ENCODE measurements around the gene HSH2D. TPM values are rescaled to one million over a fixed set of nuclear protein-coding genes. Genes with fewer than 3 reads are reported as not detected.

Gene HSH2D
- total and polyA plus RNA-seq, 10 of the 15 experiments (the other 5 are each of a cell fraction or from before 2014, with no cell fraction given) = 22.0 to 145 (median 89.3) TPM

DNA sequence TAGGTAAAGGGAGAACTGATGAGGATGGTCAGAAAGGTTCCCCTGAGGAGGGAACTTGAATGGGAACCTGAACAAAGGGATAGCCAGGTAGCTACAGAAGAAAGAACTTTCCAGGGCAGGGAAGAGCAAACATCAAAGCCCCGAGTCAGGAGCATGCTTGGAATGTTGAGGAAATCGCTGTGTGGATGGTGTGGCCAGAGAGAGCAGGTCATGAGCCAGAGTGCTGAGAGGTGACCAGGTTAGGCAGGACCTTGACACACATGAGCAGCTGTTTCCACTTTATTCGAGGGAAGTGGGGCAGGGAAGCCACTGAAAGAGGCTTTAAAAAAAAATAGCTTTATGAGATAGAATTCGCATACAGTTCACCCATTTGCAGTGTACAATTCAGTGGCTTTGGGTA, 27.4 kb upstream of the HSH2D start:
- Histone ChIP-seq H3K4me3 (peak overlapping the region; percentile 35; the same call in 1 of the 2 replicates), H3K27me3 (replicated peaks in 1 of 2; ENCODE audit: control insufficient read depth in 2 of 2, insufficient read depth in 2 of 2, low read length in 1 of 2) (no peaks in the 10 kb centered on the region), H2AFZ (ENCODE audit: control insufficient read depth, low read depth, low read length) (no peak overlapping the region), H3K36me3 (ENCODE audit: control insufficient read depth in 2 of 2, insufficient read depth in 2 of 2, low read length in 1 of 2) (peaks cover 1 to 19% of the 10 kb centered on the region in 2 experiments), H4K20me1 (ENCODE audit: control insufficient read depth, insufficient read depth) (no peaks in the 10 kb centered on the region), H3K9ac (ENCODE audit: control insufficient read depth, insufficient read depth, low read length) (peak overlapping the region; percentile 43; the same call in 1 of the 2 replicates), H3K4me1 (ENCODE audit: control insufficient read depth, insufficient read depth, low read length) (peaks cover 69% of the 10 kb centered on the region), H3K79me2 (ENCODE audit: control insufficient read depth, insufficient read depth, low read length) (peaks cover 76% of the 10 kb centered on the region), H3K9me3 (replicated peaks; ENCODE audit: control insufficient read depth, insufficient read depth, low read length) (no peaks in the 10 kb centered on the region), H3K27ac (ENCODE audit: control insufficient read depth, insufficient read depth) (peak overlapping the region; percentile 100; the same call in 1 of the 2 replicates), H3K4me2 (ENCODE audit: control insufficient read depth, insufficient read depth) (peak overlapping the region; percentile 82)
- intact Hi-C loops (cut with micrococcal nuclease; ENCODE audit: unreplicated experiment) = loop anchor here (10.0 kb wide), 1 partner anchor 329 kb away; no protein-coding TSS in a partner anchor
- CTCF ChIA-PET = interaction anchor here (1.5 to 6.8 kb wide), 8 partner anchors 27 to 74 kb away, joined by 3 to 111 read pairs (median 18); partner anchors contain the start of genes FAM32A, HSH2D and TPM4
- FAIRE-seq = no peak
- POLR2A ChIA-PET = interaction anchor here (0.9 to 11.3 kb wide), 4 partner anchors 19 to 28 kb away, joined by 3 to 174 read pairs (median 16); partner anchors contain the start of gene HSH2D
- no peak for DNase-seq (ENCODE audit: low read depth, low spot score)
- ATAC-seq = no peak
- TF ChIP-seq IKZF2 (IDR thresholded peaks at IDR 0.05) (no peak), IKZF1 (conservative IDR thresholded peaks at IDR 0.05) (0 out of 2 replicates have a peak, but pooled peaks have one; percentile 16)
- in situ Hi-C loops (cut with MboI) = no loop called here
- RAD21 ChIA-PET (ENCODE audit: unreplicated experiment) = interaction anchor here (0.7 to 5.6 kb wide), 7 partner anchors 23 to 69 kb away, joined by 3 to 80 read pairs (median 12); partner anchors contain the start of genes FAM32A, HSH2D and TPM4
- WGBS (ENCODE audit: insufficient coverage, insufficient replicate concordance, low lambda C conversion rate, missing lambda C conversion rate) = 84% methylated on average over 4 of the region's 4 CpGs
- SMC1A ChIA-PET (ENCODE audit: uncharacterized antibody, unreplicated experiment) = interaction anchor here (0.7 to 8.6 kb wide), 10 partner anchors 24 to 66 kb away, joined by 3 to 135 read pairs (median 4); partner anchors contain the start of genes HSH2D and TPM4
- no TSS peak for BruUV-seq (replicated peaks)

DNA sequence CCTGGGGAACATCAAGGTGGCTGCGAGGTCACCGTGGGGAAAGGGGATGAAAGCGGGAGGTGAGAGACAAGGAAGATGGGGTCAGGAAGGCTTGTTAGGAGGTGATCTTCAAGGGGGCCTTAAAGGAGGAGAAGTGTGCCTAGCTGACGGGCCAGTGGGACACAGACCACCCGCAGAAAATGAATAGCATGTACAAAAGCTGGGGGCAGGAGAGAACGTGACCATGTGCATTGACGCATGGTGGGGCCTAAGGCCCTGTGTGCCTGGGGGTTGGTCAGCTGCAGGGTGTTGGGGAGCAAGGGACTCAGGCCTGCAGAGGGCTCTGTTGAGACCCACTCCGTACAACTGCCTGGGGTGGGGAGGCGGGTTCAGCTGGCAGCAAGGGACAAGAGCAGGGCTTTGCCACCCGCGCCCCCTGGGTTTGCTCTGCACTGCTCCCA, 25.9 kb upstream of the HSH2D start:
- Histone ChIP-seq H3K79me2 (ENCODE audit: control insufficient read depth, insufficient read depth, low read length) (peaks cover 82% of the 10 kb centered on the region), H2AFZ (ENCODE audit: control insufficient read depth, low read depth, low read length) (no peak overlapping the region), H4K20me1 (ENCODE audit: control insufficient read depth, insufficient read depth) (no peaks in the 10 kb centered on the region), H3K27me3 (replicated peaks in 1 of 2; ENCODE audit: control insufficient read depth in 2 of 2, insufficient read depth in 2 of 2, low read length in 1 of 2) (no peaks in the 10 kb centered on the region), H3K4me3 (peak overlapping the region; percentile 59; the same call in 1 of the 2 replicates), H3K9me3 (replicated peaks; ENCODE audit: control insufficient read depth, insufficient read depth, low read length) (no peaks in the 10 kb centered on the region), H3K9ac (ENCODE audit: control insufficient read depth, insufficient read depth, low read length) (peak overlapping the region; percentile 87), H3K27ac (ENCODE audit: control insufficient read depth, insufficient read depth) (peak overlapping the region; percentile 100), H3K4me2 (ENCODE audit: control insufficient read depth, insufficient read depth) (peak overlapping the region; percentile 83), H3K36me3 (ENCODE audit: control insufficient read depth in 2 of 2, insufficient read depth in 2 of 2, low read length in 1 of 2) (peaks cover 16 to 35% of the 10 kb centered on the region in 2 experiments), H3K4me1 (ENCODE audit: control insufficient read depth, insufficient read depth, low read length) (peaks cover 69% of the 10 kb centered on the region)
- peak; percentile 73 for ATAC-seq
- POLR2A ChIA-PET = interaction anchor here (0.5 to 11.3 kb wide), 18 partner anchors 9 to 67 kb away, joined by 3 to 174 read pairs (median 6); partner anchors contain the start of genes FAM32A, HSH2D and TPM4
- no peak for DNase-seq (ENCODE audit: low read depth, low spot score)
- RAD21 ChIA-PET (ENCODE audit: unreplicated experiment) = interaction anchor here (0.6 to 5.6 kb wide), 19 partner anchors 21 to 265 kb away, joined by 3 to 80 read pairs (median 6); partner anchors contain the start of genes FAM32A, HSH2D and TPM4
- in situ Hi-C loops (cut with MboI) (no loop called here), intact Hi-C loops (cut with micrococcal nuclease; ENCODE audit: unreplicated experiment) (loop anchor here (1.0 to 10.0 kb wide), 4 partner anchors 26 to 327 kb away; partner anchors contain the start of gene HSH2D)
- SMC1A ChIA-PET (ENCODE audit: uncharacterized antibody, unreplicated experiment) = interaction anchor here (0.6 to 8.6 kb wide), 14 partner anchors 9 to 75 kb away, joined by 3 to 135 read pairs (median 7); partner anchors contain the start of genes CIB3, FAM32A and HSH2D
- CTCF ChIA-PET = interaction anchor here (0.5 to 6.8 kb wide), 24 partner anchors 11 to 562 kb away, joined by 3 to 111 read pairs (median 4); partner anchors contain the start of genes FAM32A, HSH2D and TPM4
- BruUV-seq (replicated peaks) = no TSS peak
- 16% methylated on average over 11 of the region's 11 CpGs for WGBS (ENCODE audit: insufficient coverage, insufficient replicate concordance, low lambda C conversion rate, missing lambda C conversion rate)
- FAIRE-seq = no peak
- peak; percentile 80; the same call in 1 of the 3 replicates for TF ChIP-seq POU2F2 (IDR thresholded peaks at IDR 0.05; ENCODE audit: borderline replicate concordance, low read depth, low read length)
- TF ChIP-seq BACH1 (IDR thresholded peaks at IDR 0.05; ENCODE audit: borderline replicate concordance) = no peak
- TF ChIP-seq ZSCAN29 (IDR thresholded peaks at IDR 0.05) = no peak
- TF ChIP-seq SIX5 (IDR thresholded peaks at IDR 0.05; ENCODE audit: low read depth, low read length, severe bottlenecking) = no peak
- 0 out of 2 replicates have a peak, but pooled peaks have one; percentile 20 for TF ChIP-seq RB1 (IDR thresholded peaks at IDR 0.05; ENCODE audit: borderline replicate concordance)
- TF ChIP-seq RAD21 (IDR thresholded peaks at IDR 0.05; ENCODE audit: insufficient read depth, low read depth, low read length) = peak; percentile 49
- peak; percentile 51; the same call in 1 of the 2 replicates for TF ChIP-seq BCL11A (IDR thresholded peaks at IDR 0.05; ENCODE audit: low read depth, low read length)
- TF ChIP-seq, protein P1, sequence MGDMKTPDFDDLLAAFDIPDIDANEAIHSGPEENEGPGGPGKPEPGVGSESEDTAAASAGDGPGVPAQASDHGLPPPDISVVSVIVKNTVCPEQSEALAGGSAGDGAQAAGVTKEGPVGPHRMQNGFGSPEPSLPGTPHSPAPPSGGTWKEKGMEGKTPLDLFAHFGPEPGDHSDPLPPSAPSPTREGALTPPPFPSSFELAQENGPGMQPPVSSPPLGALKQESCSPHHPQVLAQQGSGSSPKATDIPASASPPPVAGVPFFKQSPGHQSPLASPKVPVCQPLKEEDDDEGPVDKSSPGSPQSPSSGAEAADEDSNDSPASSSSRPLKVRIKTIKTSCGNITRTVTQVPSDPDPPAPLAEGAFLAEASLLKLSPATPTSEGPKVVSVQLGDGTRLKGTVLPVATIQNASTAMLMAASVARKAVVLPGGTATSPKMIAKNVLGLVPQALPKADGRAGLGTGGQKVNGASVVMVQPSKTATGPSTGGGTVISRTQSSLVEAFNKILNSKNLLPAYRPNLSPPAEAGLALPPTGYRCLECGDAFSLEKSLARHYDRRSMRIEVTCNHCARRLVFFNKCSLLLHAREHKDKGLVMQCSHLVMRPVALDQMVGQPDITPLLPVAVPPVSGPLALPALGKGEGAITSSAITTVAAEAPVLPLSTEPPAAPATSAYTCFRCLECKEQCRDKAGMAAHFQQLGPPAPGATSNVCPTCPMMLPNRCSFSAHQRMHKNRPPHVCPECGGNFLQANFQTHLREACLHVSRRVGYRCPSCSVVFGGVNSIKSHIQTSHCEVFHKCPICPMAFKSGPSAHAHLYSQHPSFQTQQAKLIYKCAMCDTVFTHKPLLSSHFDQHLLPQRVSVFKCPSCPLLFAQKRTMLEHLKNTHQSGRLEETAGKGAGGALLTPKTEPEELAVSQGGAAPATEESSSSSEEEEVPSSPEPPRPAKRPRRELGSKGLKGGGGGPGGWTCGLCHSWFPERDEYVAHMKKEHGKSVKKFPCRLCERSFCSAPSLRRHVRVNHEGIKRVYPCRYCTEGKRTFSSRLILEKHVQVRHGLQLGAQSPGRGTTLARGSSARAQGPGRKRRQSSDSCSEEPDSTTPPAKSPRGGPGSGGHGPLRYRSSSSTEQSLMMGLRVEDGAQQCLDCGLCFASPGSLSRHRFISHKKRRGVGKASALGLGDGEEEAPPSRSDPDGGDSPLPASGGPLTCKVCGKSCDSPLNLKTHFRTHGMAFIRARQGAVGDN (IDR thresholded peaks at IDR 0.05) = peak; percentile 91
- peak; percentile 67 for TF ChIP-seq HDGF (IDR thresholded peaks at IDR 0.05)
- TF ChIP-seq LARP7 (IDR thresholded peaks at IDR 0.05) = peak; percentile 77
